SU-DHL-6 (cell line): ENCODE data around the gene DYNLT1.
"Not testable (repeated sequence)": the region's sequence is repeated elsewhere in the genome, so short reads cannot be mapped to it uniquely, and the experiment has no call there.

Experiments used
- H2AFZ ChIP-seq: fragments of 200-600 bp; sonication (generic); 2 replicates; pipeline ENCODE4 v1.6.1; 2014; ENCODE audit warnings: low read depth, mild to moderate bottlenecking, moderate library complexity, mixed read lengths, antibody characterized with exemption, low read length; ENCODE audit not compliant: severe bottlenecking
- H3F3A ChIP-seq: fragments of 200-600 bp; shearing (Covaris generic); 2 replicates; pipeline ENCODE4 v1.6.0; 2016; ENCODE audit warnings: antibody characterized with exemption, mild to moderate bottlenecking; ENCODE audit not compliant: insufficient read depth
- H3K27ac ChIP-seq: fragments of 200-600 bp; sonication (generic); 2 replicates; pipeline ENCODE4 v1.5.1; 2016; ENCODE audit warnings: low read depth, mild to moderate bottlenecking, low read length, moderate library complexity, mixed read lengths
- H3K27me3 ChIP-seq: fragments of 200-600 bp; sonication (generic), shearing (Covaris generic); 2 replicates; pipeline ENCODE4 v1.6.0; 2014; ENCODE audit warnings: mild to moderate bottlenecking, low read length
- H3K36me3 ChIP-seq: fragments of 200-600 bp; sonication (generic); 2 replicates; pipeline ENCODE4 v1.6.1; 2014; ENCODE audit warnings: mild to moderate bottlenecking, low read length, mixed read lengths
- H3K4me2 ChIP-seq: fragments of 300-600, 200-600 bp; shearing (Covaris generic), sonication (generic); 2 replicates; pipeline ENCODE4 v1.6.0; 2014; ENCODE audit warnings: low read length, low read depth, mild to moderate bottlenecking; ENCODE audit not compliant: poor library complexity, severe bottlenecking
- H3K4me3 ChIP-seq: fragments of 200-600 bp; sonication (generic); 2 replicates; pipeline ENCODE4 v1.5.1; 2014; ENCODE audit warnings: antibody characterized with exemption, low read length, mild to moderate bottlenecking, mixed read lengths; ENCODE audit not compliant: insufficient read depth, poor library complexity, severe bottlenecking
- H3K79me2 ChIP-seq: fragments of 200-600 bp; sonication (generic); 2 replicates; pipeline ENCODE4 v1.6.1; 2014; ENCODE audit warnings: mild to moderate bottlenecking, low read length, moderate library complexity; ENCODE audit not compliant: insufficient read depth
- H3K9ac ChIP-seq: fragments of 200-600 bp; sonication (generic); 2 replicates; pipeline ENCODE4 v1.7.0; 2014; ENCODE audit warnings: mild to moderate bottlenecking, low read length
- H3K9me2 ChIP-seq: fragments of 200-600 bp; sonication (generic); replicated peaks from 2 replicates; pipeline ENCODE4 v1.6.1; 2014; ENCODE audit warnings: low read length; ENCODE audit not compliant: insufficient read depth
- H3K9me3 ChIP-seq: fragments of 200-600 bp; sonication (generic); 2 replicates; pipeline ENCODE4 v1.6.1; 2014; ENCODE audit warnings: low read length, mixed read lengths; ENCODE audit not compliant: insufficient read depth
- H4K20me1 ChIP-seq: fragments of 200-600 bp; sonication (generic); 2 replicates; pipeline ENCODE4 v1.6.1; 2014; ENCODE audit warnings: low read depth, mild to moderate bottlenecking, antibody characterized with exemption, low read length, moderate library complexity, mixed read lengths
- CTCF ChIP-seq: fragments of 200-600 bp; sonication (generic); IDR thresholded peaks from one replicate; pipeline ENCODE4 v1.5.1; 2017; ENCODE audit warnings: antibody characterized with exemption, mild to moderate bottlenecking, low read length, moderate library complexity; ENCODE audit not compliant: insufficient read depth, poor library complexity, severe bottlenecking
- EZH2phosphoT487 ChIP-seq: fragments of 200-600 bp; sonication (generic), shearing (Covaris generic); conservative IDR thresholded peaks from 2 replicates; pipeline ENCODE4 v1.6.1; 2018; ENCODE audit warnings: mild to moderate bottlenecking, antibody characterized with exemption, low read length, moderate library complexity, mixed read lengths

The DYNLT1 gene

GRCh38 chr6:158654498-158654897 lies 10.0 kb upstream of the DYNLT1 start:
- Histone ChIP-seq H4K20me1 (no peaks in the 10 kb centered on the region), H3K4me2 (no peak overlapping the region), H3K4me3 (no peak overlapping the region), H3K9ac (no peak overlapping the region), H3K9me2 (no peaks in the 10 kb centered on the region), H3F3A (no peaks in the 10 kb centered on the region), H2AFZ (no peak overlapping the region), H3K27ac (no peak overlapping the region), H3K79me2 (no peaks in the 10 kb centered on the region), H3K27me3 (no peaks in the 10 kb centered on the region), H3K36me3 (no peaks in the 10 kb centered on the region), H3K9me3 (no peaks in the 10 kb centered on the region)
- TF ChIP-seq EZH2phosphoT487 (no peak), CTCF (no peak)

- Histone ChIP-seq H3K4me2 (no peak overlapping the region), H3K79me2 (no peaks in the 10 kb centered on the region), H3K9me2 (no peaks in the 10 kb centered on the region), H3K27ac (no peak overlapping the region), H4K20me1 (no peaks in the 10 kb centered on the region), H2AFZ (no peak overlapping the region), H3K27me3 (no peaks in the 10 kb centered on the region), H3K9ac (no peak overlapping the region), H3K36me3 (no peaks in the 10 kb centered on the region), H3K9me3 (no peaks in the 10 kb centered on the region), H3F3A (no peaks in the 10 kb centered on the region), H3K4me3 (no peak overlapping the region)
- TF ChIP-seq EZH2phosphoT487 (no peak), CTCF (no peak)
Measured at GRCh38 chr6:158653577-158654354, 9.2 kb upstream of the DYNLT1 start.

- not testable (repeated sequence) for H3K9me3 ChIP-seq, H3K27me3 ChIP-seq, H3K79me2 ChIP-seq, H3K9me2 ChIP-seq, H4K20me1 ChIP-seq, H2AFZ ChIP-seq, H3K4me3 ChIP-seq, H3F3A ChIP-seq, H3K9ac ChIP-seq, H3K36me3 ChIP-seq, H3K4me2 ChIP-seq, H3K27ac ChIP-seq
Measured at GRCh38 chr6:158651981-158652737, 7.6 kb upstream of the DYNLT1 start.
